DMS 273 (cell line): ENCODE measurements around the gene PCDHGA7.
A peak's percentile ranks its signal among the peaks of the same experiment; 100 is the strongest.
"Not testable (repeated sequence)": the region's sequence is repeated elsewhere in the genome, so short reads cannot be mapped to it uniquely, and the experiment has no call there.

Experiments used
- DNase-seq: peaks from one replicate; lab custom pipeline; 2025; ENCODE audit not compliant: unreplicated experiment; lab: John Stamatoyannopoulos, UW

PCDHGA7 gene

GRCh38 chr5:141366016-141366896 is 16.3 kb upstream of the PCDHGA7 start:
- DNase-seq = no peak

- DNase-seq = no peak
These were observed 12.3 kb upstream of the PCDHGA7 start, which contains the start of gene PCDHGB3 for GRCh38 chr5:141369994-141370848. PCDHGB3 (plus strand) TSS chr5:141370242; CDS start chr5:141370395, 153 bp downstream.

GRCh38 chr5:141371572-141372475 is 10.7 kb upstream of the PCDHGA7 start:
- DNase-seq = no peak

GRCh38 chr5:141373673-141374317 is 8.7 kb upstream of the PCDHGA7 start, which contains the start of gene PCDHGA6:
PCDHGA6 (plus strand) TSS chr5:141373891; CDS start chr5:141374084, 193 bp downstream.
- no peak for DNase-seq

GRCh38 chr5:141374627-141375026 is 7.9 kb upstream of the PCDHGA7 start:
- DNase-seq = no peak

GRCh38 chr5:141375444-141376155 is 6.9 kb upstream of the PCDHGA7 start:
- DNase-seq = not testable (repeated sequence)

GRCh38 chr5:141383345-141383744 is 803 bp downstream of the PCDHGA7 start:
- no peak for DNase-seq

GRCh38 chr5:141384471-141385267 is 2.1 kb downstream of the PCDHGA7 start:
- no peak for DNase-seq

- not testable (repeated sequence) for DNase-seq
These were observed 5.2 kb downstream of the PCDHGA7 start, which contains the start of gene PCDHGB4 for GRCh38 chr5:141387557-141388311. PCDHGB4 (plus strand) TSS chr5:141387698; CDS start chr5:141387885, 187 bp downstream.

GRCh38 chr5:141388661-141389060 is 6.1 kb downstream of the PCDHGA7 start:
- DNase-seq = no peak

- DNase-seq = no peak
These were observed 6.9 kb downstream of the PCDHGA7 start for GRCh38 chr5:141389153-141390042.

- peak; percentile 46 for DNase-seq
These were observed 10.1 kb downstream of the PCDHGA7 start, which contains the start of gene PCDHGA8 for GRCh38 chr5:141392429-141393198. PCDHGA8 (plus strand) TSS chr5:141392633; CDS start chr5:141392814, 181 bp downstream.

GRCh38 chr5:141393267-141393666 is 10.7 kb downstream of the PCDHGA7 start:
- no peak for DNase-seq

- not testable (repeated sequence) for DNase-seq
These were observed 12.1 kb downstream of the PCDHGA7 start for GRCh38 chr5:141394401-141395187.
